Glutamatergic neuron (in vitro differentiated cells): ENCODE results near the gene TNS1. TPM values are rescaled to one million over a fixed set of nuclear protein-coding genes. Genes with fewer than 3 reads are reported as not detected.
"Not testable (repeated sequence)": the region's sequence is repeated elsewhere in the genome, so short reads cannot be mapped to it uniquely, and the experiment has no call there.

Source experiments
- DNase-seq: peaks from one replicate; pipeline ENCODE4 v3.0.0; 2022
- H3K27ac Mint-ChIP-seq: one replicate; pipeline ENCODE4 v1.8.0; 2020; ENCODE audit warnings: mild to moderate bottlenecking, mixed read lengths, inconsistent platforms; ENCODE audit not compliant: unreplicated experiment
- H3K27me3 Mint-ChIP-seq: one replicate; pipeline ENCODE4 v1.8.0; 2020; ENCODE audit warnings: mild to moderate bottlenecking, moderate library complexity, mixed read lengths, inconsistent platforms; ENCODE audit not compliant: unreplicated experiment
- H3K36me3 Mint-ChIP-seq: one replicate; pipeline ENCODE4 v1.8.0; 2020; ENCODE audit warnings: mild to moderate bottlenecking, mixed read lengths, inconsistent platforms; ENCODE audit not compliant: unreplicated experiment
- H3K4me1 Mint-ChIP-seq: one replicate; pipeline ENCODE4 v1.8.0; 2020; ENCODE audit warnings: mild to moderate bottlenecking, low read depth, mixed read lengths, inconsistent platforms; ENCODE audit not compliant: unreplicated experiment
- H3K4me3 Mint-ChIP-seq: one replicate; pipeline ENCODE4 v1.8.0; 2020; ENCODE audit warnings: mild to moderate bottlenecking, mixed read lengths, inconsistent platforms; ENCODE audit not compliant: unreplicated experiment
- H3K9me3 Mint-ChIP-seq: one replicate; pipeline ENCODE4 v1.8.0; 2020; ENCODE audit warnings: mild to moderate bottlenecking, moderate library complexity, mixed read lengths, inconsistent platforms; ENCODE audit not compliant: unreplicated experiment
- CTCF ChIP-seq: fragments of 200-600 bp; sonication (generic); IDR thresholded peaks from one replicate; pipeline ENCODE4 v1.5.0; 2021; ENCODE audit not compliant: partially characterized antibody, unreplicated experiment
- total RNA-seq: library from RNA; stranded (reverse); fragmentation: NEBNext Ultra II Directional; extraction: Animal tissue kit (Norgen Biotek cat#: 25700); gene quantifications from one replicate; pipeline ENCODE4 v1.2.1, GENCODE V29; 2021; ENCODE audit not compliant: unreplicated experiment

TNS1 gene
- total RNA-seq, 1 donor from 2014 or later: 3.2 TPM

GRCh38 chr2:218020966-218021535, 18.3 kb upstream of the TNS1 start:
- peak; percentile 12 for DNase-seq
- Mint-ChIP-seq H3K4me3 (no peak overlapping the region), H3K36me3 (no peaks in the 10 kb centered on the region), H3K27me3 (peaks cover 18% of the 10 kb centered on the region), H3K27ac (no peak overlapping the region), H3K4me1 (peaks cover 19% of the 10 kb centered on the region), H3K9me3 (peaks cover 1% of the 10 kb centered on the region)
- no peak for TF ChIP-seq CTCF

- H3K27me3 Mint-ChIP-seq: peaks cover 16% of the 10 kb centered on the region
- peaks cover 19% of the 10 kb centered on the region for H3K4me1 Mint-ChIP-seq
- peak; percentile 11 for DNase-seq
- TF ChIP-seq CTCF: no peak
- H3K9me3 Mint-ChIP-seq: peaks cover 3% of the 10 kb centered on the region
- H3K36me3 Mint-ChIP-seq: no peaks in the 10 kb centered on the region
- H3K27ac Mint-ChIP-seq: no peak overlapping the region
- H3K4me3 Mint-ChIP-seq: no peak overlapping the region
These were observed 17.5 kb upstream of the TNS1 start for GRCh38 chr2:218020281-218020680.

- Mint-ChIP-seq H3K27ac (no peak overlapping the region), H3K9me3 (peaks cover 3% of the 10 kb centered on the region), H3K36me3 (no peaks in the 10 kb centered on the region), H3K4me3 (no peak overlapping the region), H3K27me3 (peaks cover 16% of the 10 kb centered on the region), H3K4me1 (peaks cover 19% of the 10 kb centered on the region)
- TF ChIP-seq CTCF: no peak
- DNase-seq: peak; percentile 10
These were observed 16.7 kb upstream of the TNS1 start for GRCh38 chr2:218019411-218020060.

- H3K4me3 Mint-ChIP-seq, H3K27ac Mint-ChIP-seq, H3K9me3 Mint-ChIP-seq, DNase-seq, H3K36me3 Mint-ChIP-seq: not testable (repeated sequence)
- H3K27me3 Mint-ChIP-seq: peaks cover 20% of the 10 kb centered on the region
- peaks cover 19% of the 10 kb centered on the region for H3K4me1 Mint-ChIP-seq
These were observed 16.0 kb upstream of the TNS1 start for GRCh38 chr2:218018842-218019125.

- Mint-ChIP-seq H3K36me3 (no peaks in the 10 kb centered on the region), H3K4me3 (no peak overlapping the region), H3K27ac (peak overlapping the region; percentile 5), H3K27me3 (peaks cover 16% of the 10 kb centered on the region), H3K9me3 (peaks cover 3% of the 10 kb centered on the region), H3K4me1 (peaks cover 21% of the 10 kb centered on the region)
- TF ChIP-seq CTCF: no peak
- DNase-seq: no peak
These were observed 14.6 kb upstream of the TNS1 start for GRCh38 chr2:218017211-218018053.
